ENCODE measurements around the gene GALNT14. TPM values are rescaled to one million over a fixed set of nuclear protein-coding genes. Genes with fewer than 3 reads are reported as not detected.

GALNT14 gene
- total and polyA plus RNA-seq, 2 of the 8 experiments (the other 6 are each of a cell fraction or from before 2014, with no cell fraction given), result 13.0 to 13.7 TPM

DNA sequence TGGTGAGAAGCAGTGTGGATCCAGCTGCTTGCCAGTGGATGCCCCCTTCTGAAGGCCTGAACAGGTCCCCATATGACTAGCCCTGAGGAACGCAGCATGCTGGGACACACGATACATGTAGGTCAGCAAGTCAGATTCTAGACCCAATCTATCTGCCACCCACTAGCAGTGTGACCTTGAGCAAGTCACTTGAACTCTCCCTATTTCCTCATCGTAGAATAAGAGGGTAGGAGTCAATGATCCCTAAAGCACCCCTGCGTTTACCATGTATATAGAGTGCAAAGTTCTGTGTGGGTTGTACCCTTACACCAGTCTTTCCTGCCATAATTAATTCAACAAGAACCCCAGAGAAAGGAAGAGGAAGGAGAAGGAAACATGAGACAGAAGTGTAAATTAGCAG, 123.7 kb downstream of the GALNT14 start:
- no peaks in the 10 kb centered on the region for H3K9me3 ChIP-seq (ENCODE audit: insufficient read depth in 2 of 2, low read depth in 1 of 2, low read length in 1 of 2)
- H2BK12ac ChIP-seq (ENCODE audit: low read depth, low read length), result no peak overlapping the region
- no peak for FAIRE-seq
- no peak overlapping the region for H3K9ac ChIP-seq (replicated peaks in 1 of 4; ENCODE audit: extremely low read depth in 1 of 4, low read depth in 3 of 4, low read length in 3 of 4)
- no peaks in the 10 kb centered on the region; the same call in 1 of the 2 replicates for H3K79me1 ChIP-seq (ENCODE audit: low read depth, low read length)
- H3K36me3 ChIP-seq (ENCODE audit: control insufficient read depth in 2 of 4, insufficient read depth in 4 of 4, low read length in 3 of 4), result no peaks in the 10 kb centered on the region
- H3K14ac ChIP-seq (ENCODE audit: insufficient read length), result no peak overlapping the region
- no peak overlapping the region for H3K56ac ChIP-seq (replicated peaks; ENCODE audit: insufficient read length, low read depth, low read length)
- no peak overlapping the region for H3K27ac ChIP-seq (ENCODE audit: low read depth, low read length)
- H3K23ac ChIP-seq (ENCODE audit: insufficient read length), result no peak overlapping the region
- no peak overlapping the region for H2AK5ac ChIP-seq (ENCODE audit: low read depth, low read length)
- no peaks in the 10 kb centered on the region for H3K23me2 ChIP-seq (ENCODE audit: low read depth, low read length)
- H3K18ac ChIP-seq (ENCODE audit: extremely low read depth, low read length), result no peak overlapping the region
- no peak overlapping the region for H3K4me3 ChIP-seq (ENCODE audit: extremely low read depth in 1 of 4, insufficient read depth in 2 of 4, low read depth in 3 of 4, low read length in 4 of 4)
- no peak for DNase-seq (ENCODE audit: low read depth in 1 of 2, low spot score in 2 of 2)
- no peak overlapping the region for H2BK5ac ChIP-seq (ENCODE audit: low read depth, low read length)
- H2AFZ ChIP-seq (ENCODE audit: low read length), result no peak overlapping the region
- no peaks in the 10 kb centered on the region for H3K79me2 ChIP-seq (ENCODE audit: control insufficient read depth in 1 of 2, insufficient read depth in 2 of 2, low read length in 2 of 2)
- H3K27me3 ChIP-seq (replicated peaks in 1 of 4; ENCODE audit: control insufficient read depth in 3 of 4, extremely low read depth in 1 of 4, insufficient read depth in 3 of 4, low read length in 3 of 4), result no peaks in the 10 kb centered on the region
- TF ChIP-seq, protein P1, sequence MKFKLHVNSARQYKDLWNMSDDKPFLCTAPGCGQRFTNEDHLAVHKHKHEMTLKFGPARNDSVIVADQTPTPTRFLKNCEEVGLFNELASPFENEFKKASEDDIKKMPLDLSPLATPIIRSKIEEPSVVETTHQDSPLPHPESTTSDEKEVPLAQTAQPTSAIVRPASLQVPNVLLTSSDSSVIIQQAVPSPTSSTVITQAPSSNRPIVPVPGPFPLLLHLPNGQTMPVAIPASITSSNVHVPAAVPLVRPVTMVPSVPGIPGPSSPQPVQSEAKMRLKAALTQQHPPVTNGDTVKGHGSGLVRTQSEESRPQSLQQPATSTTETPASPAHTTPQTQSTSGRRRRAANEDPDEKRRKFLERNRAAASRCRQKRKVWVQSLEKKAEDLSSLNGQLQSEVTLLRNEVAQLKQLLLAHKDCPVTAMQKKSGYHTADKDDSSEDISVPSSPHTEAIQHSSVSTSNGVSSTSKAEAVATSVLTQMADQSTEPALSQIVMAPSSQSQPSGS (IDR thresholded peaks at IDR 0.05; ENCODE audit: low read length), result no peak
- TF ChIP-seq JUN (IDR thresholded peaks at IDR 0.05; ENCODE audit: low read depth, low read length), result no peak
- TF ChIP-seq, protein P2, sequence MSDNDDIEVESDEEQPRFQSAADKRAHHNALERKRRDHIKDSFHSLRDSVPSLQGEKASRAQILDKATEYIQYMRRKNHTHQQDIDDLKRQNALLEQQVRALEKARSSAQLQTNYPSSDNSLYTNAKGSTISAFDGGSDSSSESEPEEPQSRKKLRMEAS (IDR thresholded peaks at IDR 0.05), result no peak
- no peak for TF ChIP-seq RXRA (IDR thresholded peaks at IDR 0.05; ENCODE audit: insufficient read depth, low read depth, low read length)
- TF ChIP-seq KDM4A (IDR thresholded peaks at IDR 0.05; ENCODE audit: low read depth, low read length, severe bottlenecking), result no peak
- no peak for TF ChIP-seq CHD1 (IDR thresholded peaks at IDR 0.05; ENCODE audit: low read depth, low read length)
- TF ChIP-seq CBX5 (IDR thresholded peaks at IDR 0.05; ENCODE audit: low read depth, low read length), result no peak
- TF ChIP-seq RBBP5 (IDR thresholded peaks at IDR 0.05; ENCODE audit: borderline replicate concordance, low read depth, low read length), result no peak
- TF ChIP-seq CREB1 (IDR thresholded peaks at IDR 0.05), result no peak
- no peak for TF ChIP-seq SIX5 (IDR thresholded peaks at IDR 0.05; ENCODE audit: low read depth, low read length)
- no peak for TF ChIP-seq POLR2AphosphoS5 (IDR thresholded peaks at IDR 0.05; ENCODE audit: low read depth, low read length)
- CTCF ChIA-PET (ENCODE audit: partially characterized antibody), result no interaction called here
- H4K8ac ChIP-seq (ENCODE audit: extremely low read depth, insufficient read depth, low read length), result no peak overlapping the region
- H2BK20ac ChIP-seq (ENCODE audit: low read length), result no peak overlapping the region
- WGBS, 2 experiments (ENCODE audit: extremely low coverage in 1 of 2, insufficient coverage in 1 of 2, insufficient read length in 1 of 2, insufficient replicate concordance in 2 of 2, low coverage in 1 of 2, low lambda C conversion rate in 2 of 2, missing lambda C conversion rate in 1 of 2), result 88% methylated on average over 2 of the region's 4 CpGs; no CpG with 5 or more reads in 1 of the 2 experiments
- no peak overlapping the region for H3K4me2 ChIP-seq (ENCODE audit: insufficient read depth in 1 of 2, low read depth in 2 of 2, low read length in 2 of 2)
- peaks cover 2 to 4% (median 3%) of the 10 kb centered on the region in 4 experiments; a peak in 3 of 7 replicates for H3K4me1 ChIP-seq (replicated peaks in 1 of 4; ENCODE audit: control insufficient read depth in 3 of 4, insufficient read depth in 4 of 4, low read length in 3 of 4)
- no peaks in the 10 kb centered on the region for H4K20me1 ChIP-seq (replicated peaks in 1 of 2; ENCODE audit: control insufficient read depth in 1 of 2, insufficient read depth in 2 of 2, low read length in 2 of 2)
- no peak overlapping the region for H2BK120ac ChIP-seq (replicated peaks; ENCODE audit: low read depth, low read length)
- no peak overlapping the region for H4K91ac ChIP-seq (replicated peaks; ENCODE audit: insufficient read length, low read length)
- no peak overlapping the region for H3K4ac ChIP-seq (replicated peaks; ENCODE audit: insufficient read length, low read depth, low read length)
- H4K5ac ChIP-seq (ENCODE audit: insufficient read length, low read depth, low read length), result no peak overlapping the region
- H2BK15ac ChIP-seq (ENCODE audit: low read length), result no peak overlapping the region
- POLR2A ChIA-PET (ENCODE audit: partially characterized antibody), result no interaction called here

All from H1 (cell line).